ENCODE results near the gene TMEM203. TPM values are rescaled to one million over a fixed set of nuclear protein-coding genes. Genes with fewer than 3 reads are reported as not detected.

Gene TMEM203
- total and polyA plus RNA-seq, 2 of the 13 experiments (the other 11 are each of a cell fraction or from before 2014, with no cell fraction given) = 23.4 to 36.7 TPM

DNA sequence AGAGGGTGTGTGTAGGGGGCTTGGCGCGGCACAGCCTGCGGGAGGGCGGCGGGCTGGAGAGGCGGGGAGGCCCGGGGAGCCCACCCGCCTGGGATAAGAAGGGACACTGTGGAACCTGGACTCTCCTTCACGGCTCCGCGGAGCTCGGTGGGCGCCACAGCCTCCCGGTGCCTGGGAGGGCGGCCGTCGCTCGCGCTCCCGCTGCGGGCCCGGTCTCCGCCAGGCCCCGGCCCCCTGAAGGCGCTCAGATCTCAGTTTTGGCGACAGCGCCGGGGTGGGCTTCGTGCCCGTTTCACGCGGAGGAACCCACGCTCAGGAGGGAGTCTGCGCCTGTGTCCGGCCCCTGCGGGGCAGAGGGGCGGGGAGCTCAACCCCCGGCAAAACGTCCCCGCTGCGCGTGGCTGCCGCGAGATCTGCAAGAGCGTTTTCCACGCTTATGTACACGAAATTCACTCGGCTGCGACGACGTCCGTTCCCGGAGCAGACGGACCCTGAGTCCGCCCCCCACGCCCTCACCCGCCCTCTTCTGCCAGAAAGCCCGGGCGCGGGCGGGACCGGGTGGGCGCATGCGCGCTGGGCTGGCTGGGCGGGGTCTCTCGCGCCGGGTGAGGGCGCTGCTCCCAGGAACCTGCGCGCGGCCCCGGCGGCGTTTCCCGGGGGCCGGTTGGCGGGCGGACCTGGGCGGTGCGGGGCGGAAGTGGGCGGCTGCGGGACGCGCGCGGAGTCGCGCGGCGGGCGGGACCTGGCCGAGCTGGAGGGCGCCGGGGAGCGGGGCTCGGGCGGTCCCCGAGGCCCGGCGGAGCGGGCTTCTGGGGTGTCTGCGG lies 49.4 kb upstream of the TMEM203 start, which contains the start of gene NELFB (continued):
- TF ChIP-seq SNRNP70 (IDR thresholded peaks at IDR 0.05; ENCODE audit: low read depth, low read length) (no peak), PCBP1 (IDR thresholded peaks at IDR 0.05; ENCODE audit: borderline replicate concordance, low read depth, low read length) (no peak), ARNTL (CRISPR knock-in tag; IDR thresholded peaks at IDR 0.05) (0 out of 2 replicates have a peak, but pooled peaks have one; percentile 3), ZNF660 (CRISPR knock-in tag; IDR thresholded peaks at IDR 0.05; ENCODE audit: borderline replicate concordance, low read depth) (no peak), GTF3A (CRISPR knock-in tag; conservative IDR thresholded peaks at IDR 0.05) (no peak), MATR3 (CRISPR knock-in tag; IDR thresholded peaks at IDR 0.05) (no peak), ZNF629 (CRISPR knock-in tag; conservative IDR thresholded peaks at IDR 0.05) (no peak), ZNF678 (CRISPR knock-in tag; IDR thresholded peaks at IDR 0.05) (no peak), YY1 (IDR thresholded peaks at IDR 0.05; ENCODE audit: insufficient read depth, insufficient replicate concordance, low read depth, low read length) (peak; percentile 84), SYNCRIP (IDR thresholded peaks at IDR 0.05; ENCODE audit: insufficient read depth, low read depth, low read length) (no peak), ZFP37 (CRISPR knock-in tag; IDR thresholded peaks at IDR 0.05; ENCODE audit: borderline replicate concordance) (no peak), MAF1 (CRISPR knock-in tag; IDR thresholded peaks at IDR 0.05; ENCODE audit: borderline replicate concordance) (peak; percentile 81), ONECUT2 (CRISPR knock-in tag; IDR thresholded peaks at IDR 0.05) (no peak), ZBTB7B (CRISPR knock-in tag; IDR thresholded peaks at IDR 0.05) (peak; percentile 46; the same call in 1 of the 2 replicates), MBNL3 (CRISPR knock-in tag; conservative IDR thresholded peaks at IDR 0.05) (no peak)
- TF ChIP-seq, protein P1, sequence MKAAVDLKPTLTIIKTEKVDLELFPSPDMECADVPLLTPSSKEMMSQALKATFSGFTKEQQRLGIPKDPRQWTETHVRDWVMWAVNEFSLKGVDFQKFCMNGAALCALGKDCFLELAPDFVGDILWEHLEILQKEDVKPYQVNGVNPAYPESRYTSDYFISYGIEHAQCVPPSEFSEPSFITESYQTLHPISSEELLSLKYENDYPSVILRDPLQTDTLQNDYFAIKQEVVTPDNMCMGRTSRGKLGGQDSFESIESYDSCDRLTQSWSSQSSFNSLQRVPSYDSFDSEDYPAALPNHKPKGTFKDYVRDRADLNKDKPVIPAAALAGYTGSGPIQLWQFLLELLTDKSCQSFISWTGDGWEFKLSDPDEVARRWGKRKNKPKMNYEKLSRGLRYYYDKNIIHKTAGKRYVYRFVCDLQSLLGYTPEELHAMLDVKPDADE (CRISPR knock-in tag; IDR thresholded peaks at IDR 0.05) = no peak
- TF ChIP-seq, protein P2, sequence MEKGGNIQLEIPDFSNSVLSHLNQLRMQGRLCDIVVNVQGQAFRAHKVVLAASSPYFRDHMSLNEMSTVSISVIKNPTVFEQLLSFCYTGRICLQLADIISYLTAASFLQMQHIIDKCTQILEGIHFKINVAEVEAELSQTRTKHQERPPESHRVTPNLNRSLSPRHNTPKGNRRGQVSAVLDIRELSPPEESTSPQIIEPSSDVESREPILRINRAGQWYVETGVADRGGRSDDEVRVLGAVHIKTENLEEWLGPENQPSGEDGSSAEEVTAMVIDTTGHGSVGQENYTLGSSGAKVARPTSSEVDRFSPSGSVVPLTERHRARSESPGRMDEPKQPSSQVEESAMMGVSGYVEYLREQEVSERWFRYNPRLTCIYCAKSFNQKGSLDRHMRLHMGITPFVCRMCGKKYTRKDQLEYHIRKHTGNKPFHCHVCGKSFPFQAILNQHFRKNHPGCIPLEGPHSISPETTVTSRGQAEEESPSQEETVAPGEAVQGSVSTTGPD (CRISPR knock-in tag; IDR thresholded peaks at IDR 0.05) = no peak
- TF ChIP-seq, protein P3, sequence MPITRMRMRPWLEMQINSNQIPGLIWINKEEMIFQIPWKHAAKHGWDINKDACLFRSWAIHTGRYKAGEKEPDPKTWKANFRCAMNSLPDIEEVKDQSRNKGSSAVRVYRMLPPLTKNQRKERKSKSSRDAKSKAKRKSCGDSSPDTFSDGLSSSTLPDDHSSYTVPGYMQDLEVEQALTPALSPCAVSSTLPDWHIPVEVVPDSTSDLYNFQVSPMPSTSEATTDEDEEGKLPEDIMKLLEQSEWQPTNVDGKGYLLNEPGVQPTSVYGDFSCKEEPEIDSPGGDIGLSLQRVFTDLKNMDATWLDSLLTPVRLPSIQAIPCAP (CRISPR knock-in tag; IDR thresholded peaks at IDR 0.05; ENCODE audit: low read depth) = no peak
- TF ChIP-seq, protein P4, sequence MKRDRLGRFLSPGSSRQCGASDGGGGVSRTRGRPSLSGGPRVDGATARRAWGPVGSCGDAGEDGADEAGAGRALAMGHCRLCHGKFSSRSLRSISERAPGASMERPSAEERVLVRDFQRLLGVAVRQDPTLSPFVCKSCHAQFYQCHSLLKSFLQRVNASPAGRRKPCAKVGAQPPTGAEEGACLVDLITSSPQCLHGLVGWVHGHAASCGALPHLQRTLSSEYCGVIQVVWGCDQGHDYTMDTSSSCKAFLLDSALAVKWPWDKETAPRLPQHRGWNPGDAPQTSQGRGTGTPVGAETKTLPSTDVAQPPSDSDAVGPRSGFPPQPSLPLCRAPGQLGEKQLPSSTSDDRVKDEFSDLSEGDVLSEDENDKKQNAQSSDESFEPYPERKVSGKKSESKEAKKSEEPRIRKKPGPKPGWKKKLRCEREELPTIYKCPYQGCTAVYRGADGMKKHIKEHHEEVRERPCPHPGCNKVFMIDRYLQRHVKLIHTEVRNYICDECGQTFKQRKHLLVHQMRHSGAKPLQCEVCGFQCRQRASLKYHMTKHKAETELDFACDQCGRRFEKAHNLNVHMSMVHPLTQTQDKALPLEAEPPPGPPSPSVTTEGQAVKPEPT (CRISPR knock-in tag; IDR thresholded peaks at IDR 0.05; ENCODE audit: low read depth) = no peak
- TF ChIP-seq, protein P5, sequence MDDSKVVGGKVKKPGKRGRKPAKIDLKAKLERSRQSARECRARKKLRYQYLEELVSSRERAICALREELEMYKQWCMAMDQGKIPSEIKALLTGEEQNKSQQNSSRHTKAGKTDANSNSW (CRISPR knock-in tag; IDR thresholded peaks at IDR 0.05; ENCODE audit: borderline replicate concordance) = no peak
- TF ChIP-seq, protein P6, sequence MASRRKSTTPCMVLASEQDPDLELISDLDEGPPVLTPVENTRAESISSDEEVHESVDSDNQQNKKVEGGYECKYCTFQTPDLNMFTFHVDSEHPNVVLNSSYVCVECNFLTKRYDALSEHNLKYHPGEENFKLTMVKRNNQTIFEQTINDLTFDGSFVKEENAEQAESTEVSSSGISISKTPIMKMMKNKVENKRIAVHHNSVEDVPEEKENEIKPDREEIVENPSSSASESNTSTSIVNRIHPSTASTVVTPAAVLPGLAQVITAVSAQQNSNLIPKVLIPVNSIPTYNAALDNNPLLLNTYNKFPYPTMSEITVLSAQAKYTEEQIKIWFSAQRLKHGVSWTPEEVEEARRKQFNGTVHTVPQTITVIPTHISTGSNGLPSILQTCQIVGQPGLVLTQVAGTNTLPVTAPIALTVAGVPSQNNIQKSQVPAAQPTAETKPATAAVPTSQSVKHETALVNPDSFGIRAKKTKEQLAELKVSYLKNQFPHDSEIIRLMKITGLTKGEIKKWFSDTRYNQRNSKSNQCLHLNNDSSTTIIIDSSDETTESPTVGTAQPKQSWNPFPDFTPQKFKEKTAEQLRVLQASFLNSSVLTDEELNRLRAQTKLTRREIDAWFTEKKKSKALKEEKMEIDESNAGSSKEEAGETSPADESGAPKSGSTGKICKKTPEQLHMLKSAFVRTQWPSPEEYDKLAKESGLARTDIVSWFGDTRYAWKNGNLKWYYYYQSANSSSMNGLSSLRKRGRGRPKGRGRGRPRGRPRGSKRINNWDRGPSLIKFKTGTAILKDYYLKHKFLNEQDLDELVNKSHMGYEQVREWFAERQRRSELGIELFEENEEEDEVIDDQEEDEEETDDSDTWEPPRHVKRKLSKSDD (CRISPR knock-in tag; IDR thresholded peaks at IDR 0.05; ENCODE audit: low read depth) = no peak
